Posterior cingulate gyrus (tissue), 11 donors: Measurements from ENCODE around the gene NOL3.

Source experiments
- DNase-seq, 10 donors: peaks; one replicate each; pipeline versions ENCODE4 v3.0.0 to v3.0.0-alpha.2; 2020 to 2021; ENCODE audit warnings: mixed read lengths in 3 of 10
- intact Hi-C: fragments of 100-400 bp; cut with DNase I; formaldehyde crosslinking; loops from one replicate; pipeline ENCODE4 v1.15.1; 2023

The NOL3 gene

DNA sequence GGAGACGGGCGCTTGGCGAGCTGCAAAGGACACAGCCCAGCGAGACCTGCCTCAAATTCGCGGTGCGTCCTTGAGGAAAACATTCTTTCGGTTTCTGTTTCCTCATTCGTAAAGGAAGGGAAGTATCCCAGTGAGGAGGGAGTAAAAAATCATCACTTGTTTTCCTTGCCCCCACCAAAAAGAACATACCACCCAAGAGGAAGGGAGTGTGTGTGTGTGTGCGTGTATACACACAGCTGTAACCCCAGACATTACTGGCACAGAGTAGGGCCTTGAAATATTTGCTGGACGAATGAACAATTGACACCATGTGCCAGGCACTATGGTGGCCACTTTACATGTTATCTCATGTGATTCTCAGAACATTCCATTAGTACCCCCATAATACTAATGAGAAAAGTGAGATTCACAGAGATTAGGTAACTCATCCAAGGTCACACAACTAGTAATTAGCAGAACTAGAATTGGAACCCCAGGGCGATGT, 15.4 kb downstream of the NOL3 start:
- DNase-seq: no peak
- intact Hi-C loops: no loop called here

DNA sequence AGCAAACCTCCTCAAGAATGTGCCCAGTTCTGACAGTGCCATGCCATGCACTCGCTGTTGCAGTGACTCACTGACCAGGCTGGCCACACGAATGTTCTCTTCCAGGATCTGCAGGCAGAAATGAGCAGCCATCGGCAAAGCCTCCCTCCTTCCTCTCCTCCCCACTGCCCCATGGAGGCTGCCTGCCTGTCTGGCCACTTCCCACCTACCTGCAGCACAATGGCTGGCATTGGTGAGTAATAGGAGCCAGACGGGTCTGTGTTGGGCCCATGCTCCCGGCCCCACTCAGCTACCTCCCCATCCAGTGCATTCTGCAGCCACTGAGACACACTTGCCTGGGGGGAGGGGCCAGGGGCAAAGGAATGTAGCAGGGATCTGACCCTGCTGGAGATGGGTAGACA, 16.2 kb downstream of the NOL3 start:
- intact Hi-C loops: no loop called here
- DNase-seq: no peak

DNA sequence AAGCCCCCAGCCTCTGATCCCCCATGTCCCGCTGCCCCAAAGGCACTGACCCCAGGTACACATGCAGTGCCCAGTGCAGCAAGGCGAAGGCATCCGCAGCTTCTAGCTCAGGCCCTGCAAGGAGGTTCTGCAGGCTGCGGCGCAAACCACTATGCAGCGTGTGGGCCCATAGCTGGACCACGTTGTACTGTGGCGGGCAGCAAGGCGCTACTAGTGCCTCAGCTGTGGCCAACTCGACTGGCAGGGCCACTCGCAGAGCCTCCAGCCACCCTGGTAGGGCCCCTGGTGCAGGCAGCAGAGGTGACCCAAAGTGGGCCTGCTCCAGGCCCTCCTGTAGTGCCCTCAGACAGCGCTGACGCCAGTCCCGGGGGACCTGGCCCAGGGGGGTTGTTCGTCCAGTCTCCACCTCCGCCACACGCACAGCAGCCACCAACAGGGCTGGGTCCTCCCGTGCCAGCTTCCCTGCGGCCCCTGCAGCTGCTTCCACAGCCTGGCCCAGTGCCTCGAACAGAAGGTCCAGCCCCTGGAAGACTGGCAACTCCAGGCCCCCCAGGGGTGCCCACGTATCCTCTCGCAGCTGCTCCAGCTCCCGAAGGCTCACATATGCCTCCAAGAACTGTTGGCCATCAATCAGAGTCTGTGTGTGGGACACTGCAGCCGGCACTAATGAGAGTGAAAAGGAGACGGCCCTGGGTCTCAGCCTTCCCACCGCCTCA, 17.0 kb downstream of the NOL3 start:
- no peak for DNase-seq
- intact Hi-C loops: no loop called here

DNA sequence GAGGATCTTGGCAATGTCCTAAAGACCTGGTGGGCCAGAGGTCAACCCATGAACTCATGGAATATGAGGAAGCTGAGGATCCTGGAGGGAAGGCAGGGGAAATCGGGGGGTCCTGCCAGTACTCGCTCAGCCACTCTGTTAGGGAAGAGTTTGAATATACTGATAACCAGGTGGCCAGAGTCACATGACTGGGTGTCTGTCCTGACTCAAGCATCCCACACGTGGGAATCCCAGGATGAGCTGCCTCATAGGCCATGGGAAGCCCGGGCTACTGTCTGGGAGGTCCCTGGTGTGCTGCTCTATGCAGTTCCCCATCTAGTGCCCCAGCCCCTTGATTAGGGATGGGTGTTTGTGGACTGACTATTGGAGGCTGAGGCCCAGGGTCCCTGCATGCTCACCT, 18.0 kb downstream of the NOL3 start:
- DNase-seq: no peak
- intact Hi-C loops: no loop called here

DNA sequence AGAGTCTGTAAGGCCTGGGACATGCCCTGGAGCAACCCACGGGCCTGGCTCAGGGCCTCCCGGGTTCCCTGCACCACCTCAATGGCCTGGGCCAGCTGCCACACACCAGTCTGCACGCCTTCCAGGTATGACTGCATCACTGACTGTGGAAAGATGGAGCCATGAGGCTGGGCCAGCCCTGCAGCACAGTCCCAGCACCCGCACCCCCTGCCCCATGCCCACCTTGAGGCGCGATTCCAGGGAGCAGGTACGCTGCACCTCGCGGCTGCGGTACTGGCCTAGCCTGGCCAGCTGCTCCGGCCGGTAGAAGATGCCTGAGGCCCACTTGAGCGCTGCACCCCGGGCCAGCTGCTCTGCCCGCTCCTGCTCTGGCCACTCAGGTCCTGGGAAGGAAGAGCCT, 18.5 kb downstream of the NOL3 start:
- intact Hi-C loops: no loop called here
- DNase-seq: no peak

DNA sequence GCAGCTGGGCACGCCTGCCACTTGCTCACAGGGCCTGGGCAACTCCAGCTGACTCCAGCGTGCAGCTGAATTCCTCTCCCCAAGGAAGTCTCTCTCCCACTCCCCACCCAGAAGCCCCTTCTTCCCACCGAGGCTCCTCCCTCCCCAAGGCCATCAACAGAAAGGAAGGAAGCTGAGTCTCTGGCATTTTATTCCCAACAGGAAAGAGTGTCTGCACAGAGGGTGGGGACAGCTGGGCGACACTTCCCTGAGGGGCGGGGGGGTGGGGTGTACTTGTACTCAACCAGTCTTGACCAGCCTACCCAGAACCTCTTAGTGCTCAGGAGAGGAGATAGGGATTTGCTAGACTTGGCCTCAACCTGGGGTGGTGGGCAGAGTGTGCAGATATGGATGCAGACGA, 19.7 kb downstream of the NOL3 start, which contains the start of gene EXOC3L1:
TSS of gene EXOC3L1 (minus strand) at position 96 of the 400 bp plus-strand sequence. CDS start 460 bp downstream, outside the sequence.
- intact Hi-C loops: no loop called here
- no peak for DNase-seq

DNA sequence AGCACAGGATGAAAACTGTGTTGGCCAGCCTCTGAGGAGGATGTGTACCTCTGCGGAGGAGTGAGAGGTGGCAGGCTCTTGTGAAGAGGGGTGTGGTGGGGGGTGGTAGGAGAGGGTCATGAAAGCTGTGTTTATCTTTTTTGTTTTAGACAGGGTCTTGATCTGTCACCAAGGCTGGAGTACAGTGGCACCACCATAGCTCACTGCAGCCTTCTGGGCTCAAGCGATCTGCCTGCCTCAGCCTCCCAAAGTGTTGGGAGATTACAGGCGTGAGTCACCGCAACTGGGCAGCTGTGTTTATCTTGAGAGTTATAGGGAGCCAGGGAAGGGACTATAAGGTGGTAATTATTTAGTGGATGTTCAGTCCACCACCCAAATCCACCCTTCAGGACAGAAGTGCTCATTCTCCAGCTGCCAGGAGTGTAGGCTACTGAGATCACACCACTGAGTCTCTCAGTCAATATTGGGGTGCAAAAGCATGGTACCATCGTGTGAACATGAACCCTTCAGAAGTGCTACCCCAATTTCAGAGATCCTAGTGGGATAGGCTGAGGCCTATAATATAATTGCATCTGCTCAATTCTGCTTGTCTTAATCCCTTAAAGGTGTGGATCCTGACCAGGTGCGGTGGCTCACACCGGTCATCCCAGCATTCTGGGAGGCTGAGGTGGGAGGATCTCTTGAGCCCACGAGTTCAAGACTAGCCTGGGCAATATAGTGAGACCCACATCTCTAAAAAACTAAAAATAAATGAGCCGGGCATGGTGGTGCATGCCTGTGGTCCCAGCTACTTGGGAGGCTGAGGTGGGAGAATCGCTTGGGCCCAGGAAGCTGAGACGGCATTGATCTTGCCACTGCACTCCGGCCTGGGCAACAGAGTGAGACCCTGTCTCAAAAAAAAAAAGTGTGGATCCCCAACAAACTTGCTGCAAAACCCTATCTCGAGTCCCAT, 20.4 kb downstream of the NOL3 start:
- DNase-seq: no peak
- intact Hi-C loops: no loop called here

DNA sequence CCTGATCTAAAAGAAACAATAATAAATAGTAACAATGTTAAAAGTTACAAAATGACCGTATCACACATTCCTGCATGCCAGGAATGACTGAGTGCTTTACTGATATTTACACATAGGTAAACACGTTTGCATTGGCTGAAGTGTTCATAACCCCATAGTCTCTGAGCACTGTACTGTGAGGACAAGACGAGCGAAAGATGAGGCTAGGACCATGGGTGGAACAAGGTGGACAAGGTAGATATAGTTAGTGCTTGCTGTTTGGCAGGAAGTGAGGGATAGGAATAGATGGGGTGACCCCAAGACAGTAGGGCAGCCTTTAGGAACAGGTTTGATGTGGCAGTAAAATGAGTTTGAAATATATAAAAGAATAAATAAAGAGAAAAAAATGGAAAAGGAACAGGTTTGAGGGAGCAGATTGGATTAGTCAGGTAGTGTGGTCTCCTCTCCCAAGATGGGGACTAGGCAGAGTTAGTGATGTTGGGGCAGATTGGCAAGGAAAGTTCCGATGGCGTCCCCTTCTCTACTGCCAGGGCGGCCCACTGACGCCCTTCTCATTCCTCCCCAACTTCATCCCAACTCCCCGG, 21.2 kb downstream of the NOL3 start:
- intact Hi-C loops: no loop called here
- no peak for DNase-seq

DNA sequence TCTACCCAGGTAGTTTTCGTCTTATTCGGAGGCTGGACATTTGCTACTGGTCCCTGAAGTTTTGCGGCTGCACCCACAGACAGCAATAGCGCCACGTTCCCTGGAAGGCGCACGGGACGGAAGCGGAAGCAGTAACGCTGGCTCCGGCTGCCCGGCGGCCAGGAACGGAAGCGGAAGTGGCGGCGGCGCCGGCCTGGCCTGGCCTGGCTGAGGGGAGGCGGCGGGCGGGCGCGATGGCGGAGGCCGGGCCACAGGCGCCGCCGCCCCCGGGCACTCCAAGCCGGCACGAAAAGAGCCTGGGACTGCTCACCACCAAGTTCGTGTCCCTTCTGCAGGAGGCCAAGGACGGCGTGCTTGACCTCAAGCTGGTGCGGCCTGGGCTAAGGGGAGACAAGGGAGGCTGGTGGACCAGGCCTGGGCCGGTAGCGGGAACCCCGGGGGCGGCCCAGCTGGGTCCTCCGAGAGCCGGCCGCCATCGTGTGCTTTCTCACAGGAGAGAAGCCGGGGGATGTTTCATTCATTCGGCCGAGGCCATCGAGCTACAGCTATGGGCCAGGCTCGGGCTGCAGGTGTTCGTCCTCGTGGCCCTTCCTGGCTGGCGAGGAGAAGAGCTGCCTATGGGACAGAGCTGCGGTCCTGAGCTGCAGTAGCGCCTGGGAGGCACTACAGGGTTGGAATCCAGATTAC, 21.8 kb downstream of the NOL3 start, which contains the start of gene E2F4:
TSS of gene E2F4 (plus strand) at position 161 of the 687 bp plus-strand sequence. CDS start at position 234, 73 bp downstream.
- intact Hi-C loops: loop anchor here (1.0 kb wide), 1 partner anchor 35 kb away; the partner anchor contains the start of gene TMEM208
- DNase-seq: peak; percentile 91 to 99 (median 93)

DNA sequence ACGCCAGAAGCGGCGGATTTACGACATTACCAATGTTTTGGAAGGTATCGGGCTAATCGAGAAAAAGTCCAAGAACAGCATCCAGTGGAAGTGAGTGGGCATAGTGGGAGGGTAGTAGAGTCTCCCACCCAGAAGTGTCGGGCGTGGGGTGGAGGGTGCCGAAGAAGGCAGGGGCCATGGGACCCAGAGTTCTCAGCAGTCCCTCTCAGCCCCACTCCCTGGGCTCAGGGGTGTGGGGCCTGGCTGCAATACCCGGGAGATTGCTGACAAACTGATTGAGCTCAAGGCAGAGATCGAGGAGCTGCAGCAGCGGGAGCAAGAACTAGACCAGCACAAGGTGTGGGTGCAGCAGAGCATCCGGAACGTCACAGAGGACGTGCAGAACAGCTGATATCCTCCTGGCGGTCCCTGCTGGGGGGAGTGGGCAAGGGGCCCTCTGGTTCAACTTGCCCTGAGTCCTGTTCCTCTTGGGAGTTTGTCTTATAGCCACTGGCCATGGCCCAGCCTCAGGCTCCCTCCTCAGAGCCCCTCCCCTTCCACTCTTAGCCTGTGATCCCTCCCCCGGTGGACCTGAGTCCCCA, 22.5 kb downstream of the NOL3 start:
- no peak for DNase-seq
- intact Hi-C loops: loop anchor here (1.0 kb wide), 1 partner anchor 34 kb away; the partner anchor contains the start of gene TMEM208

DNA sequence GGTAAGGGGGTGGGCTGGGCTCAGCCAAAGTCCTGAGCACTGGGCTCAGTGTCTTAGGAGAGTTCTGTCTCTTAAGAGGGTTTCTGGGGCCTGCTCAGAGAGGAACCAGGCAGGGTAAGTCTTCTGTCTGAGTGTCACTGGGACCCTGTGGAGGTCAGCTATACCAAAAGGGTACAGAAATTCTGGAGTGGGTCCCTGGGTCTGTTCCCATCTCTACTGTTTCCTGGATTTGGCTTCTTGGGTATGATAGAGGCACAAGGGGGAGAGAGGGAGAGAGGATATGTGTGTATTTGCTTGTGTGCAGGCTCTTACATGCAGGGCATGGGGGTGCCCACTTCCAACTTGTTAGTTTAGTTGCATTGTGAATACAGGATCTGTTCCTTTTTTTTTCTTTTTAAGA, 23.2 kb downstream of the NOL3 start:
- intact Hi-C loops: no loop called here
- no peak for DNase-seq

DNA sequence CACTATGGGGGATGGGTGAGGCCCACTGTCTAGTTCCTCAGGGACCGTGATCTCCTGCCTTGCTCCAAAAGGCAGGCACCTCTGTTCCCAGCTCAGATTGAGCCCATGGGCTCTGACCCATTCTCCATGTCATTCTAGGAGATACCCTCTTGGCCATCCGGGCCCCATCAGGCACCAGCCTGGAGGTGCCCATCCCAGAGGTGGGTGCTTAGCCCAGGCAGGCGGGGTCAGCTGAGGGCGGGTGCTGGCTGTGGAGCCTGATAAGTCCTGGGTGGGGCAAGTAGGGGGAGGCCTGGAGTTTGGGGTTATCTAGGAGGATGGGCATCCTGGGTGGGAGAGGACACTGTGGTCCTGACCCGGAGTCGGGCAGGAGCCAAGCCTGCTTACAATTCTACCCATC, 23.9 kb downstream of the NOL3 start:
- intact Hi-C loops: no loop called here
- DNase-seq: no peak

DNA sequence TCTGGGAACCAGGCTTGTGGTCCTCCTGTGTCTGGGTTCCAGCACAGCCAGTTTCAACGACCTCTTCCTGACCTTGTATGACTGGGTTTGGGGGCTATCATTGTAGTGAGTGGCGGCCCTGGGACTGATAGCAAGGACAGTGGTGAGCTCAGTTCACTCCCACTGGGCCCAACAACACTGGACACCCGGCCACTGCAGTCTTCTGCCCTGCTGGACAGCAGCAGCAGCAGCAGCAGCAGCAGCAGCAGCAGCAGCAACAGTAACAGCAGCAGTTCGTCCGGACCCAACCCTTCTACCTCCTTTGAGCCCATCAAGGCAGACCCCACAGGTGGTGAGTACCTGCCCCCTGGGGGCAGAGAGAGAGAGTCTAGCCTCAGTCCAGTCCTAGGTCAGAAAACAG, 25.3 kb downstream of the NOL3 start:
- intact Hi-C loops: no loop called here
- DNase-seq: no peak

DNA sequence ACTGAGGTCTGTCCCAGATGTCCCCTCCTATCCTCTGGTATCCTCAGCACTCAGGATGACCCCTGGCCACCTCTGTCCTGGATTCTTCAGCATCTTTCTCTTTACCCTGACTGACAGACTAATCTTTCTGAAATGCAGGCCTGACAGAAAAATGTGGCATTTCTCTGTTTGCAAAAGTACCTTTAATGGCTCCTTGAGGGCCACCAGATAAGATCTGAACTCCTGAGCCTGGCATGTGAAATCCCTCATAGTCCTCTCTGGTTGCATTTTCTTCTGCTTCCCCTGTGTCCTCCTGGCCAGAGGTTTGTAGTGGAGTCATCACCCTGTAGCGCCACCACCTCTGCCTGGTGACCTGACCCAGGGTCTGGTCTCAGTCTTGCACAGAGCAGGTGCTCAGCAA, 26.5 kb downstream of the NOL3 start:
- intact Hi-C loops: no loop called here
- DNase-seq: no peak

DNA sequence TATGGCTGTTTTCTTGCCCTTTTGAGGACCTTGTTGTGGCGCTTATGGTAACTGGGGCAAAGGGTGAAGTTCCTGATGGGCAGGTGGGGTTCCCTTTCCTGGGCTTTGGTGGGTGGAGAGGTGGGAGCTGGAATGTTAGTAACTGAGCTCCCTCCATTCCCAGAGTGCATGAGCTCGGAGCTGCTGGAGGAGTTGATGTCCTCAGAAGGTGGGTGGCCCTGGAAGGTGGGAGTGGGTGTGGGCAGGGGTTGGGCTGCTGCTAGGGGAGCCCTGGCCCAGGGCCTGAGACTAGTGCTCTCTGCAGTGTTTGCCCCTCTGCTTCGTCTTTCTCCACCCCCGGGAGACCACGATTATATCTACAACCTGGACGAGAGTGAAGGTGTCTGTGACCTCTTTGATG, 27.4 kb downstream of the NOL3 start:
- intact Hi-C loops: no loop called here
- no peak for DNase-seq

DNA sequence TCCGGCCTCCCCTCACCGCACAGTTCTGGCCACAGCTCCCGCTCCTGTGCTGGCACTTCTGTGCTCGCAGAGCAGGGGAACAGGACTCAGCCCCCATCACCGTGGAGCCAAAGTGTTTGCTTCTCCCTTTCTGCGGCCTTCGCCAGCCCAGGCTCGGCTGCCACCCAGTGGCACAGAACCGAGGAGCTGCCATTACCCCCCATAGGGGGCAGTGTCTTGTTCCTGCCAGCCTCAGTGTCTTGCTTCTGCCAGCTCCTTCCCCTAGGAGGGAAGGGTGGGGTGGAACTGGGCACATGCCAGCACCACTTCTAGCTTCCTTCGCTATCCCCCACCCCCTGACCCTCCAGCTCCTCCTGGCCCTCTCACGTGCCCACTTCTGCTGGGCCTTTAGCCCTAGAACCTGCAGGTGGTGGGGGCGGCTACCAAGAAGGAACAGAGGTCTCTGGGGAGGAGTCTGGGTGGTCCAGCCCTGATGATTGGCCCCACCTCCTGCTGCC, 27.9 kb downstream of the NOL3 start:
- peak in 8 of 10 donors; percentile 41 to 94 (median 70) for DNase-seq
- intact Hi-C loops: no loop called here

DNA sequence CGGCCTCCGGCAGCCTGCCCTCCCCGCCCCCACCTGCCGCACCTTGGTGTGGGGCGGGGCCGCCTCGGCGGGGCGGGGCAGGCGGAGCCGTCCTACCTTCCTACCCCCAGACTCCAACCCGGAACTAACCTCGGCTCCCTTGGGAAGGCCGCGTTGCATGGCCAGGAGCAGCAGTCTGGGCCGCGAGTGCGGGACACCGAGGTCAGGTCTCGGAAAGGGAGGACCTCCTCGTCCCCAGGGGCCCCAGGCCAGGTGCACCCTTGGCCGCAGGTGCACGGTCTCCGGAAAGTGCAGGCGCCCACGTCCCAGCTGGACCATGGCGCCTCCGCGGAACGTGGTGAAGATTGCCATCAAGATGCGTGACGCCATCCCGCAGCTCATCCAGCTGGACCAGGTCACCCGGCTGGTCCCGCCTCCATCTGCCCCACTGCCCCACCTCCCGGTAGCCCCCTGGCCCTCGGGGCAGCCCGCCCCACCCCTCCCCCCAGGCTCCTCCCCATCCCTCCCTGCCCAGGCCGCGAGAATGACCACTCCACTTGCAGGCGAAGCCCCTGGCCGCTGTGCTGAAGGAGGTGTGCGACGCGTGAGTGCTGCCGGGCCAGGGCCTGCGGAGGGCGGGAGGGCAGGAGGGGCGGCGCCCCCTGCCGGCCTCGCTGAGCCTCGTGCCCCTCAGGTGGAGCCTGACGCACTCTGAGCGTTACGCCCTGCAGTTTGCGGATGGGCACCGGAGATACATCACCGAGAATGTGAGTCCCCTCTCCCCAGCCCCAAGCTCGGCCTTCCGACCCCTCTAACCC, 28.9 kb downstream of the NOL3 start, which contains the start of gene ELMO3:
TSS of gene ELMO3 (plus strand) at position 121 of the 797 bp plus-strand sequence. CDS start at position 317, 196 bp downstream.
- intact Hi-C loops: no loop called here
- no peak for DNase-seq

DNA sequence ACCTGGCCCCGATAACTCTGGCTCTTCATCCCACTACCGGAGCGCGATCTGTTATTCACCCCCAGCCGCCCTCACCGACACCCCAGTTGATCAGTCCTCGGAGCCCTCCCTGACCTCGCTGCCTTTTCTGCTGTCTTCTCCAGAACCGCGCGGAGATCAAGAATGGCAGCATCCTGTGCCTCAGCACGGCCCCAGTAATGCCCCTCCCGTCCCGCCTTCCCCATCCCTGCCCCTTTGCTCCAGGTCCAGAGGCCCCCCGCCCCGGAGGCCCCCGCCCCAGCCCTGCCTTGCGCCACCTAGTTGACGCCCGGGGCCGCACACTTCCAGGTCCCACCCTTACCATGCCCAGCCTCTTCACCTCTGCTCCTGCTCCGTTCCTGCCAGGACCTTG, 29.5 kb downstream of the NOL3 start:
- intact Hi-C loops: no loop called here
- DNase-seq: no peak

DNA sequence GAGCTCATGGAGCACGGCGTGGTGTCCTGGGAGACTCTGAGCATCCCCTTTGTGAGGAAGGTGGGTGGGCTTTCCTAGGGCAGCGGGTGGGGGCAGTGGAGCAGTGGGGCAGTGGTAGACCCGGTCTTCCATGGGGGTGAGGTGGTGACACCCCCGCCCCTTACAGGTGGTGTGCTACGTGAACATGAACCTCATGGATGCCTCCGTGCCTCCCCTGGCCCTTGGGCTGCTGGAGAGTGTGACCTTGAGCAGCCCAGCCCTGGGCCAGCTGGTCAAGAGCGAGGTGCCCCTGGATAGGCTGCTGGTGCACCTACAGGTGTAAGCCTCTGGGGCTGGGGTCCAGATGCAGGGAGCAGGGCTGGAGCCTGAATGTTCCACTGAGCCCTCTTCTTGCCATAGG, 30.2 kb downstream of the NOL3 start:
- DNase-seq: peak in 1 of 10 donors; percentile 63
- intact Hi-C loops: no loop called here
